Measurements from ENCODE around the gene TRIM14. TPM values are rescaled to one million over a fixed set of nuclear protein-coding genes. Genes with fewer than 3 reads are reported as not detected.
"Not testable (repeated sequence)": the region's sequence is repeated elsewhere in the genome, so short reads cannot be mapped to it uniquely, and the experiment has no call there.

The TRIM14 gene
- polyA plus RNA-seq, 2 of the 4 experiments (the other 2 are of a cell fraction) = 8.8 to 9.2 TPM

DNA sequence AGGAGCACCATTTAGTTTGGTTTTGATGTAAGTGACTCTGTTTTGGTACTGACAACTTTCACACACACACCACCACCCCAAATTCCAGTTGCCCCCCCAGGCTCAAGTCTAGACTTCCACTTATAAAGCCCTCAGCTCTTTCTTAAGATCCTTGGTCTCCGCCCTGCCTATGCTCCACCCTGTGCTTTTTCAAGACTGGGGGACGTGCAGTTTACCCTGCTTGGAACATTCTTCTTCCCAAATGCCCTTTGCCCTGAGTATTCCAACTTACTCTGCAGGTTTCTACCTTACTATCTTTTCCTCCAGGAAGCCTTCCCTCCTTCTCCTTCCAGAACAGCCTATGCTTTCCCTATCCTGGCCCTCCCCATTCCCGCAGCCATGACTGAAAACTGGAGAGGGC lies 1.5 kb upstream of the TRIM14 start:
- H3K4me1 ChIP-seq = peaks cover 19% of the 10 kb centered on the region
- H3K4me2 ChIP-seq = peak overlapping the region; percentile 26; the same call in 1 of the 3 replicates
- H3K27ac ChIP-seq = peak overlapping the region in 1 of 2 experiments; percentile 33; a peak in 1 of 6 replicates
- ChIA-PET POLR2A (no interaction called here), CTCF (interaction anchor here (0.5 to 1.7 kb wide), 7 partner anchors 9 to 726 kb away, joined by 3 to 7 read pairs (median 4); no protein-coding TSS in a partner anchor)
- DNase-seq (ENCODE audit: low read depth in 1 of 2, low spot score in 1 of 2) = no peak
- no peak for ATAC-seq
- H3K9me3 ChIP-seq = no peaks in the 10 kb centered on the region
- no peak for TF ChIP-seq HEYL (CRISPR knock-in tag; IDR thresholded peaks at IDR 0.05)
- no peak for TF ChIP-seq PBX3 (IDR thresholded peaks at IDR 0.05)
- no peak for TF ChIP-seq ZSCAN20 (CRISPR knock-in tag; IDR thresholded peaks at IDR 0.05)
- no peak for TF ChIP-seq FOXS1 (CRISPR knock-in tag; IDR thresholded peaks at IDR 0.05)
- no peak for TF ChIP-seq ZFP36 (IDR thresholded peaks at IDR 0.05; ENCODE audit: borderline replicate concordance, partially characterized antibody)
- 65% methylated on average over 3 of the region's 3 CpGs for WGBS (ENCODE audit: missing lambda C conversion rate)
- FAIRE-seq = no peak
- no peak overlapping the region for H3K4me3 ChIP-seq

- WGBS (ENCODE audit: missing lambda C conversion rate) = 40% methylated on average over 5 of the region's 5 CpGs
- DNase-seq (ENCODE audit: low read depth in 1 of 2, low spot score in 1 of 2) (peak; percentile 62 to 65), ATAC-seq (peak; percentile 75 to 78), FAIRE-seq (no peak)
- TF ChIP-seq ZSCAN20 (CRISPR knock-in tag; IDR thresholded peaks at IDR 0.05) (no peak), CTCF (IDR thresholded peaks at IDR 0.05) (peak; percentile 18; the same call in 2 of the 3 replicates), RAD21 (conservative IDR thresholded peaks at IDR 0.05 in 1 of 2, IDR thresholded peaks at IDR 0.05 in 1 of 2) (0 out of 5 replicates have a peak, but pooled peaks of 1 of the 2 experiments have one; percentile 14), CBX8 (IDR thresholded peaks at IDR 0.05) (no peak), POLR2A (IDR thresholded peaks at IDR 0.05; ENCODE audit: low read length) (no peak)
- TF ChIP-seq, protein P1, sequence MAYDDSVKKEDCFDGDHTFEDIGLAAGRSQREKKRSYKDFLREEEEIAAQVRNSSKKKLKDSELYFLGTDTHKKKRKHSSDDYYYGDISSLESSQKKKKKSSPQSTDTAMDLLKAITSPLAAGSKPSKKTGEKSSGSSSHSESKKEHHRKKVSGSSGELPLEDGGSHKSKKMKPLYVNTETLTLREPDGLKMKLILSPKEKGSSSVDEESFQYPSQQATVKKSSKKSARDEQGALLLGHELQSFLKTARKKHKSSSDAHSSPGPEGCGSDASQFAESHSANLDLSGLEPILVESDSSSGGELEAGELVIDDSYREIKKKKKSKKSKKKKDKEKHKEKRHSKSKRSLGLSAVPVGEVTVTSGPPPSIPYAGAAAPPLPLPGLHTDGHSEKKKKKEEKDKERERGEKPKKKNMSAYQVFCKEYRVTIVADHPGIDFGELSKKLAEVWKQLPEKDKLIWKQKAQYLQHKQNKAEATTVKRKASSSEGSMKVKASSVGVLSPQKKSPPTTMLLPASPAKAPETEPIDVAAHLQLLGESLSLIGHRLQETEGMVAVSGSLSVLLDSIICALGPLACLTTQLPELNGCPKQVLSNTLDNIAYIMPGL (CRISPR knock-in tag; IDR thresholded peaks at IDR 0.05; ENCODE audit: borderline replicate concordance) = no peak
- Histone ChIP-seq H3K9me3 (no peaks in the 10 kb centered on the region), H3K4me1 (peaks cover 19% of the 10 kb centered on the region), H3K27ac (peak overlapping the region; percentile 77 to 89), H3K4me2 (peak overlapping the region; percentile 99), H3K4me3 (peak overlapping the region; percentile 70)
- POLR2A ChIA-PET = interaction anchor here (0.9 kb wide), 1 partner anchor 74 kb away, joined by 3 read pairs; the partner anchor contains the start of gene CORO2A
- CTCF ChIA-PET = interaction anchor here (1.0 to 2.3 kb wide), 7 partner anchors 17 to 658 kb away, joined by 3 to 15 read pairs (median 4); partner anchors contain the start of gene TBC1D2
Measured at GRCh38 chr9:98117984-98118639, 910 bp downstream of the TRIM14 start.

- 97% methylated on average over 6 of the region's 6 CpGs for WGBS (ENCODE audit: missing lambda C conversion rate)
- H3K4me2 ChIP-seq; H3K27ac ChIP-seq; H3K9me3 ChIP-seq; ATAC-seq; DNase-seq (ENCODE audit: low read depth in 1 of 2, low spot score in 1 of 2); H3K4me3 ChIP-seq; POLR2A ChIA-PET; FAIRE-seq: not testable (repeated sequence)
- CTCF ChIA-PET = interaction anchor here (1.5 kb wide), 1 partner anchor 24 kb away, joined by 3 read pairs; no protein-coding TSS in a partner anchor
- peaks cover 19% of the 10 kb centered on the region for H3K4me1 ChIP-seq
- peak; percentile 93 for TF ChIP-seq ZC3H11A (IDR thresholded peaks at IDR 0.05)
Measured at GRCh38 chr9:98117097-98117496, 1.9 kb downstream of the TRIM14 start.

DNA sequence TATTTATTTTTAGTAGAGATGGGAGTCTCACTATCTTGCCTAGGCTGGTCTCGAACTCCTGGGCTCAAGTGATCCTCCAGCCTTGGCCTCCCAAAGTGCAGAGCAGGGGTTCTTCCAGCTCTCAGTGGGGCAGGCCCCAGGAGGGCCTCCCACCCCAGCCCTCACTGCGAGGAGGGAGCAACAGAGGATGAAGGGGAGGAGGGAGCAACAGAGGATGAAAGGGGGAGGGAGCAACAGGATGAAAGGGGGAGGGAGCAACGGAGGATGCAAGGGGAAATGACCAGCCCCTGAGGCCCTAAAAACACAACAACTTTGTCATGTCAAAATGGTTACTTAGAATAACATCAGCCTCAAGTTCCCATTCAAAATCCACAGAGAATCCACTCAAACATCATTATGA lies 10.0 kb downstream of the TRIM14 start:
- Histone ChIP-seq H3K4me1 (no peaks in the 10 kb centered on the region), H3K4me2 (no peak overlapping the region), H3K27ac (no peak overlapping the region), H3K4me3 (no peak overlapping the region), H3K9me3 (no peaks in the 10 kb centered on the region)
- no peak for TF ChIP-seq NPAS2 (CRISPR knock-in tag; IDR thresholded peaks at IDR 0.05; ENCODE audit: borderline replicate concordance)
- TF ChIP-seq ZC3H11A (IDR thresholded peaks at IDR 0.05) = no peak
- no peak for TF ChIP-seq RARB (CRISPR knock-in tag; IDR thresholded peaks at IDR 0.05)
- no peak for TF ChIP-seq RCOR1 (IDR thresholded peaks at IDR 0.05; ENCODE audit: low read depth, low read length)
- TF ChIP-seq CHD4 (IDR thresholded peaks at IDR 0.05; ENCODE audit: borderline replicate concordance) = no peak
- CTCF ChIA-PET = interaction anchor here (0.9 to 1.9 kb wide), 5 partner anchors 10 to 185 kb away, joined by 3 to 6 read pairs (median 3); partner anchors contain the start of gene TRIM14
- WGBS (ENCODE audit: missing lambda C conversion rate) = 79% methylated on average over 3 of the region's 3 CpGs
- DNase-seq (ENCODE audit: low read depth in 1 of 2, low spot score in 1 of 2) (no peak), FAIRE-seq (no peak), ATAC-seq (no peak)
- POLR2A ChIA-PET = interaction anchor here (1.7 kb wide), 1 partner anchor 10 kb away, joined by 4 read pairs; the partner anchor contains the start of gene TRIM14
